ENCODE data around the gene SFRP5. TPM values are rescaled to one million over a fixed set of nuclear protein-coding genes. Genes with fewer than 3 reads are reported as not detected.

SFRP5 gene
- total RNA-seq, 6 donors from 2014 or later: 0.69 to 14.9 (median 3.6) TPM

GRCh38 chr10:97731346-97732051 lies 40.3 kb downstream of the SFRP5 start:
- Histone ChIP-seq H3K9me3 (no peaks in the 10 kb centered on the region), H3K27me3 (no peaks in the 10 kb centered on the region), H3K27ac (no peak overlapping the region), H3K36me3 (no peaks in the 10 kb centered on the region), H3K4me1 (peaks cover 1 to 6% (median 3%) of the 10 kb centered on the region in 4 donors), H3K4me3 (no peak overlapping the region)
- DNase-seq (peak in 1 of 2 donors; percentile 63), ATAC-seq (ENCODE audit: low FRiP score in 2 of 2) (peak; percentile 73 to 90)
- TF ChIP-seq POLR2A (IDR thresholded peaks at IDR 0.05) (no peak), EP300 (IDR thresholded peaks at IDR 0.05) (no peak), POLR2AphosphoS5 (IDR thresholded peaks at IDR 0.05) (no peak)
- TF ChIP-seq, protein P1, sequence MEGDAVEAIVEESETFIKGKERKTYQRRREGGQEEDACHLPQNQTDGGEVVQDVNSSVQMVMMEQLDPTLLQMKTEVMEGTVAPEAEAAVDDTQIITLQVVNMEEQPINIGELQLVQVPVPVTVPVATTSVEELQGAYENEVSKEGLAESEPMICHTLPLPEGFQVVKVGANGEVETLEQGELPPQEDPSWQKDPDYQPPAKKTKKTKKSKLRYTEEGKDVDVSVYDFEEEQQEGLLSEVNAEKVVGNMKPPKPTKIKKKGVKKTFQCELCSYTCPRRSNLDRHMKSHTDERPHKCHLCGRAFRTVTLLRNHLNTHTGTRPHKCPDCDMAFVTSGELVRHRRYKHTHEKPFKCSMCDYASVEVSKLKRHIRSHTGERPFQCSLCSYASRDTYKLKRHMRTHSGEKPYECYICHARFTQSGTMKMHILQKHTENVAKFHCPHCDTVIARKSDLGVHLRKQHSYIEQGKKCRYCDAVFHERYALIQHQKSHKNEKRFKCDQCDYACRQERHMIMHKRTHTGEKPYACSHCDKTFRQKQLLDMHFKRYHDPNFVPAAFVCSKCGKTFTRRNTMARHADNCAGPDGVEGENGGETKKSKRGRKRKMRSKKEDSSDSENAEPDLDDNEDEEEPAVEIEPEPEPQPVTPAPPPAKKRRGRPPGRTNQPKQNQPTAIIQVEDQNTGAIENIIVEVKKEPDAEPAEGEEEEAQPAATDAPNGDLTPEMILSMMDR (IDR thresholded peaks at IDR 0.05): peak; percentile 78 to 93 (median 83)
- WGBS, 2 donors: 67 to 68% methylated on average over 9 of the region's 9 CpGs

DNA sequence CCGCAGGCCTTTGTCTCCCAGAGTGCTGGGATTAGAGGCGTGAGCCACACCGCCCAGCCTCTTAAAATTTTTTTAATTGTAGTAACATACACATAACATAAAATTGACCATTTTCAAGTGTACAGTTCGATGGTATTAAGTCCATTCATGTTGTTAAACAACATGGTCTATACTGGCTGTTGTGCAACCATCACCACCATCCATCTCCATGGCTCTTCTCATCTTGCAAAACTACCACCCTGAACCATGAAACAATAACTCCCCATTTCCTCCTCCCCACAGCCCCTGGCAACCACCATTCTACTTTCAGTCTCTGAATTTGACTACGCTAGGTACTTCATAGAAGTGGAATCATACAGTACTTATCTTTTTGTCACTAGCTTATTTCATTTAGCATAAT lies 42.8 kb downstream of the SFRP5 start:
- WGBS, 2 donors: 83 to 85% methylated on average over 5 of the region's 5 CpGs
- ATAC-seq (ENCODE audit: low FRiP score in 2 of 2): no peak

DNA sequence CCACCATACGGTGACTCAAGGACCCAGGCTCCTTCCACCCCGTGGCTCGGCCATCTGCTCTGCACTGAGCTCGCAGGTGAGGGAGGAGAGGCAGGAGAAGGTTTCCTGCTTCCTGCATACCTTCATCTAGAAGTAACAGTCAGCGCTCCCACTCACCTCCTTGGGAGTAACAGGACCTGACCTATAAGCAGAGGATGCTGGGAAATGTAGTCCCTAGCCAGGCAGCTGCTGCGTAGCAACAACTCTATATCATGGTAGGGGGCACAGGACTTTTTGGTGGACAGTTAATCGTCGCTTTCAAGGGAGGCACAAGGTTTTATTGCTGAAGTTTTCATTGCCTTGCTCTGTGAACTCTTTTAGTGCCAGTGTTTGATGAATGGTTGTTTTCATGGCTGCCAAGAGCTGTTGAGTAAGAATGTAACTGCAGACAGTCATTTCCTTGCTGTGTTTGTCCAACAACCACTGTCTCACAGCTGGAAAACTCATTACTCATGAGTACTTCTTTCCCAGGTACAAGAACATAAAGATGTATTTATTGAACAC lies 45.1 kb downstream of the SFRP5 start:
- Histone ChIP-seq H3K27ac (peak overlapping the region in 2 of 4 donors; percentile 13 to 44), H3K27me3 (no peaks in the 10 kb centered on the region), H3K9me3 (no peaks in the 10 kb centered on the region), H3K36me3 (no peaks in the 10 kb centered on the region), H3K4me1 (peaks cover 0 to 6% (median 4%) of the 10 kb centered on the region in 4 donors), H3K4me3 (peak overlapping the region in 1 of 4 donors; percentile 19)
- ATAC-seq (ENCODE audit: low FRiP score in 2 of 2) (peak; percentile 49 to 58), DNase-seq (peak in 1 of 2 donors; percentile 56)
- 54 to 61% methylated on average over 8 of the region's 8 CpGs for WGBS, 2 donors
- TF ChIP-seq, protein P1 (IDR thresholded peaks at IDR 0.05): no peak
- TF ChIP-seq POLR2A (IDR thresholded peaks at IDR 0.05): peak in 1 of 4 donors; percentile 37
- TF ChIP-seq EP300 (IDR thresholded peaks at IDR 0.05): no peak
- TF ChIP-seq POLR2AphosphoS5 (IDR thresholded peaks at IDR 0.05): peak in 1 of 2 donors; percentile 38

More for the DNA sequence above, 42.8 kb downstream of the SFRP5 start:
- H3K4me3 ChIP-seq: no peak overlapping the region
- no peak for TF ChIP-seq POLR2AphosphoS5 (IDR thresholded peaks at IDR 0.05)
- TF ChIP-seq, protein P1 (IDR thresholded peaks at IDR 0.05): no peak
- no peak for TF ChIP-seq EP300 (IDR thresholded peaks at IDR 0.05)
- no peak for TF ChIP-seq POLR2A (IDR thresholded peaks at IDR 0.05)
- no peaks in the 10 kb centered on the region for H3K36me3 ChIP-seq
- H3K4me1 ChIP-seq: peaks cover 0 to 6% (median 4%) of the 10 kb centered on the region in 4 donors
- H3K27me3 ChIP-seq: no peaks in the 10 kb centered on the region
- no peak for DNase-seq
- H3K9me3 ChIP-seq: no peaks in the 10 kb centered on the region
- H3K27ac ChIP-seq: no peak overlapping the region

- Histone ChIP-seq H3K4me3 (no peak overlapping the region), H3K27me3 (no peaks in the 10 kb centered on the region), H3K9me3 (no peaks in the 10 kb centered on the region), H3K27ac (no peak overlapping the region), H3K4me1 (peaks cover 0 to 9% (median 5%) of the 10 kb centered on the region in 4 donors), H3K36me3 (no peaks in the 10 kb centered on the region)
- DNase-seq: no peak
- ATAC-seq (ENCODE audit: low FRiP score in 2 of 2): peak in 1 of 2 donors; percentile 71
- TF ChIP-seq EP300 (IDR thresholded peaks at IDR 0.05) (no peak), POLR2A (IDR thresholded peaks at IDR 0.05) (no peak), POLR2AphosphoS5 (IDR thresholded peaks at IDR 0.05) (peak in 1 of 2 donors; percentile 15)
- TF ChIP-seq, protein P1 (IDR thresholded peaks at IDR 0.05): no peak
- WGBS, 2 donors: 56 to 69% methylated on average over 5 of the region's 5 CpGs
Observed at GRCh38 chr10:97724341-97724941, 47.4 kb downstream of the SFRP5 start.

Measured in upper lobe of left lung (tissue), 6 donors.